ENCODE measurements around the gene CCR9. TPM values are rescaled to one million over a fixed set of nuclear protein-coding genes. Genes with fewer than 3 reads are reported as not detected.
A peak's percentile ranks its signal among the peaks of the same experiment; 100 is the strongest.

The CCR9 gene
- total RNA-seq, 2 experiments from 2014 or later: 0.28 TPM

GRCh38 chr3:45944830-45945620 lies 58.7 kb downstream of the CCR9 start:
- H3K36me3 Mint-ChIP-seq (ENCODE audit: low read depth): peaks cover 89% of the 10 kb centered on the region
- peaks cover 2% of the 10 kb centered on the region for H3K9me3 Mint-ChIP-seq
- CTCF ChIA-PET: interaction anchor here (0.9 to 7.1 kb wide), 2 partner anchors 133 to 424 kb away, joined by 3 to 94 read pairs; no protein-coding TSS in a partner anchor
- H3K27ac Mint-ChIP-seq: peak overlapping the region; percentile 90
- POLR2A ChIA-PET: interaction anchor here (0.7 to 6.6 kb wide), 15 partner anchors 12 to 425 kb away, joined by 3 to 46 read pairs (median 4); partner anchors contain the start of genes CCR5 and FYCO1
- H3K27me3 Mint-ChIP-seq: no peaks in the 10 kb centered on the region
- H3K4me3 Mint-ChIP-seq: peak overlapping the region; percentile 74
- DNase-seq: no peak
- peaks cover 90% of the 10 kb centered on the region for H3K4me1 Mint-ChIP-seq

GRCh38 chr3:45946307-45946706 lies 60.0 kb downstream of the CCR9 start:
- ChIA-PET POLR2A (interaction anchor here (1.0 to 7.8 kb wide), 8 partner anchors 14 to 592 kb away, joined by 3 to 80 read pairs (median 10); partner anchors contain the start of gene FYCO1), CTCF (interaction anchor here (3.4 to 7.1 kb wide), 2 partner anchors 7 to 131 kb away, joined by 10 to 94 read pairs; no protein-coding TSS in a partner anchor)
- peak overlapping the region; percentile 90 for H3K27ac Mint-ChIP-seq
- H3K9me3 Mint-ChIP-seq: peaks cover 2% of the 10 kb centered on the region
- peak overlapping the region; percentile 74 for H3K4me3 Mint-ChIP-seq
- peaks cover 94% of the 10 kb centered on the region for H3K4me1 Mint-ChIP-seq
- H3K27me3 Mint-ChIP-seq: no peaks in the 10 kb centered on the region
- H3K36me3 Mint-ChIP-seq (ENCODE audit: low read depth): peaks cover 85% of the 10 kb centered on the region
- peak; percentile 37 for DNase-seq

GRCh38 chr3:45946875-45947274 lies 60.5 kb downstream of the CCR9 start:
- peaks cover 97% of the 10 kb centered on the region for H3K4me1 Mint-ChIP-seq
- ChIA-PET CTCF (interaction anchor here (3.4 to 7.1 kb wide), 2 partner anchors 8 to 131 kb away, joined by 10 to 94 read pairs; no protein-coding TSS in a partner anchor), POLR2A (interaction anchor here (1.0 to 7.8 kb wide), 8 partner anchors 18 to 592 kb away, joined by 3 to 80 read pairs (median 3); partner anchors contain the start of gene FYCO1)
- H3K27ac Mint-ChIP-seq: peak overlapping the region; percentile 90
- peak overlapping the region; percentile 74 for H3K4me3 Mint-ChIP-seq
- DNase-seq: peak; percentile 42
- H3K36me3 Mint-ChIP-seq (ENCODE audit: low read depth): peaks cover 86% of the 10 kb centered on the region
- peaks cover 2% of the 10 kb centered on the region for H3K9me3 Mint-ChIP-seq
- no peaks in the 10 kb centered on the region for H3K27me3 Mint-ChIP-seq

DNA sequence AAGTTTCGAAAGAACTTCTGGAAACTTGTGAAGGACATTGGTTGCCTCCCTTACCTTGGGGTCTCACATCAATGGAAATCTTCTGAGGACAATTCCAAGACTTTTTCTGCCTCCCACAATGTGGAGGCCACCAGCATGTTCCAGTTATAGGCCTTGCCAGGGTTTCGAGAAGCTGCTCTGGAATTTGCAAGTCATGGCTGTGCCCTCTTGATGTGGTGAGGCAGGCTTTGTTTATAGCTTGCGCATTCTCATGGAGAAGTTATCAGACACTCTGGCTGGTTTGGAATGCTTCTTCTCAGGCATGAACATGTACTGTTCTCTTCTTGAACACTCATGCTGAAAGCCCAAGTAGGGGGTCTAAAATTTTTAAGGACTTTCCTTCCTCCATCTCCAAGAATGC lies 61.0 kb downstream of the CCR9 start:
- no peak for DNase-seq
- ChIA-PET CTCF (interaction anchor here (3.4 to 7.1 kb wide), 2 partner anchors 8 to 130 kb away, joined by 10 to 94 read pairs; no protein-coding TSS in a partner anchor), POLR2A (interaction anchor here (0.7 to 7.8 kb wide), 7 partner anchors 19 to 121 kb away, joined by 3 to 80 read pairs (median 3); partner anchors contain the start of gene FYCO1)
- peaks cover 2% of the 10 kb centered on the region for H3K9me3 Mint-ChIP-seq
- H3K36me3 Mint-ChIP-seq (ENCODE audit: low read depth): peaks cover 86% of the 10 kb centered on the region
- H3K4me3 Mint-ChIP-seq: peak overlapping the region; percentile 59
- peaks cover 95% of the 10 kb centered on the region for H3K4me1 Mint-ChIP-seq
- peak overlapping the region; percentile 90 for H3K27ac Mint-ChIP-seq
- H3K27me3 Mint-ChIP-seq: no peaks in the 10 kb centered on the region

GRCh38 chr3:45948311-45948781 lies 62.0 kb downstream of the CCR9 start:
- peak overlapping the region; percentile 90 for H3K27ac Mint-ChIP-seq

GRCh38 chr3:45948881-45949280 lies 62.5 kb downstream of the CCR9 start:
- Mint-ChIP-seq H3K4me1 (peaks cover 89% of the 10 kb centered on the region), H3K27ac (peak overlapping the region; percentile 90), H3K9me3 (peaks cover 2% of the 10 kb centered on the region), H3K4me3 (peak overlapping the region; percentile 58), H3K36me3 (ENCODE audit: low read depth) (peaks cover 91% of the 10 kb centered on the region), H3K27me3 (no peaks in the 10 kb centered on the region)
- POLR2A ChIA-PET: interaction anchor here (0.6 to 7.8 kb wide), 4 partner anchors 14 to 422 kb away, joined by 3 to 80 read pairs (median 18); partner anchors contain the start of gene FYCO1
- DNase-seq: no peak
- CTCF ChIA-PET: interaction anchor here (3.4 kb wide), 1 partner anchor 10 kb away, joined by 10 read pairs; no protein-coding TSS in a partner anchor

More at GRCh38 chr3:45948311-45948781, 62.0 kb downstream of the CCR9 start:
- Mint-ChIP-seq H3K36me3 (ENCODE audit: low read depth) (peaks cover 90% of the 10 kb centered on the region), H3K4me3 (peak overlapping the region; percentile 58), H3K27me3 (no peaks in the 10 kb centered on the region), H3K9me3 (peaks cover 2% of the 10 kb centered on the region), H3K4me1 (peaks cover 92% of the 10 kb centered on the region)
- ChIA-PET POLR2A (interaction anchor here (0.6 to 7.8 kb wide), 4 partner anchors 15 to 421 kb away, joined by 3 to 80 read pairs (median 3); partner anchors contain the start of gene FYCO1), CTCF (interaction anchor here (3.4 kb wide), 1 partner anchor 9 kb away, joined by 10 read pairs; no protein-coding TSS in a partner anchor)
- no peak for DNase-seq

DNA sequence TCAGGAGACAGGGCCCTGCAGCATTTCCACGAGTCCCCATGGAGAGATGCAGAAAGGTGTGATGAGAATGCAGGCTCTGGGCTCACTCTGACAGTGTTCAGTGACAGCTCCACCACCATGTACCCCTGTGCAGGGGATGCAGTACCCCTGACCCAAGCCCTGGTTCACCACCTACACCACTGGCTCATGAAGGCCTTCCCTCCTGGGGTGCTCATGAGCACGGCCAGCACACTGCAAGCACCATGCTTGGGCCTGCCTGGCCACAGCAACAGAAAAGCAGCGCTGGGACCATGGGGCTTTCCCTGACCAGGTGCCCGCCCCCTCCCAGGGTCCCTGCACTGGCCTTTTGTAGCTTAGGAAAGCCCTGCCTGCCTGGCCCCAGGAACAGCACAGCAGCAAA lies 63.1 kb downstream of the CCR9 start:
- Mint-ChIP-seq H3K4me1 (peaks cover 88% of the 10 kb centered on the region), H3K27me3 (no peaks in the 10 kb centered on the region), H3K4me3 (no peak overlapping the region), H3K27ac (peak overlapping the region; percentile 90), H3K9me3 (peaks cover 2% of the 10 kb centered on the region), H3K36me3 (ENCODE audit: low read depth) (peaks cover 95% of the 10 kb centered on the region)
- DNase-seq: no peak
- ChIA-PET CTCF (interaction anchor here (3.4 kb wide), 1 partner anchor 10 kb away, joined by 10 read pairs; no protein-coding TSS in a partner anchor), POLR2A (interaction anchor here (0.6 to 7.8 kb wide), 5 partner anchors 11 to 422 kb away, joined by 3 to 80 read pairs (median 6); partner anchors contain the start of gene FYCO1)

DNA sequence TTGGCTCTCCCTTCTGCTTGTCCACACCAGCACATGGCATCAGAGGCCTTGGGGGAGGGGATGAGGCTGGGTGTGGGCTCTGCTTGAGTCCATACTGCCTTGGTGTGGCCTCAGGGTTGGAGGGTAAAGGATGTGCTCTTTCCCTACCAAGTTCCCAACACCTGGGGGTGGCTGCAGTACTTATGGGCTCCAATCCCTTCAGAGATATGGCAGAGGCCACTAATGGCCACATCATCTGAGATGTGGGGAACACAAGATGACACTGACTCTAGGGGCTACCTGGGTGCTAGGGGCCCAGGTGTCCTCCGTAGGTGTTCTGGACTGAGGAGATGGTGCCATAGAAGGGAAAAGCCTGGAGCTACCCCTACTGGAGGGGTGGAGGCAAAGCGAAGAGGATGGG lies 63.8 kb downstream of the CCR9 start:
- Mint-ChIP-seq H3K9me3 (peaks cover 2% of the 10 kb centered on the region), H3K4me1 (peaks cover 82% of the 10 kb centered on the region), H3K36me3 (ENCODE audit: low read depth) (peaks cover 95% of the 10 kb centered on the region), H3K27me3 (no peaks in the 10 kb centered on the region), H3K4me3 (no peak overlapping the region), H3K27ac (peak overlapping the region; percentile 90)
- POLR2A ChIA-PET: interaction anchor here (1.0 to 7.8 kb wide), 13 partner anchors 9 to 420 kb away, joined by 4 to 80 read pairs (median 7); partner anchors contain the start of genes CCR5 and FYCO1
- DNase-seq: no peak
- CTCF ChIA-PET: interaction anchor here (0.9 to 4.2 kb wide), 6 partner anchors 11 to 423 kb away, joined by 3 to 28 read pairs (median 12); no protein-coding TSS in a partner anchor

DNA sequence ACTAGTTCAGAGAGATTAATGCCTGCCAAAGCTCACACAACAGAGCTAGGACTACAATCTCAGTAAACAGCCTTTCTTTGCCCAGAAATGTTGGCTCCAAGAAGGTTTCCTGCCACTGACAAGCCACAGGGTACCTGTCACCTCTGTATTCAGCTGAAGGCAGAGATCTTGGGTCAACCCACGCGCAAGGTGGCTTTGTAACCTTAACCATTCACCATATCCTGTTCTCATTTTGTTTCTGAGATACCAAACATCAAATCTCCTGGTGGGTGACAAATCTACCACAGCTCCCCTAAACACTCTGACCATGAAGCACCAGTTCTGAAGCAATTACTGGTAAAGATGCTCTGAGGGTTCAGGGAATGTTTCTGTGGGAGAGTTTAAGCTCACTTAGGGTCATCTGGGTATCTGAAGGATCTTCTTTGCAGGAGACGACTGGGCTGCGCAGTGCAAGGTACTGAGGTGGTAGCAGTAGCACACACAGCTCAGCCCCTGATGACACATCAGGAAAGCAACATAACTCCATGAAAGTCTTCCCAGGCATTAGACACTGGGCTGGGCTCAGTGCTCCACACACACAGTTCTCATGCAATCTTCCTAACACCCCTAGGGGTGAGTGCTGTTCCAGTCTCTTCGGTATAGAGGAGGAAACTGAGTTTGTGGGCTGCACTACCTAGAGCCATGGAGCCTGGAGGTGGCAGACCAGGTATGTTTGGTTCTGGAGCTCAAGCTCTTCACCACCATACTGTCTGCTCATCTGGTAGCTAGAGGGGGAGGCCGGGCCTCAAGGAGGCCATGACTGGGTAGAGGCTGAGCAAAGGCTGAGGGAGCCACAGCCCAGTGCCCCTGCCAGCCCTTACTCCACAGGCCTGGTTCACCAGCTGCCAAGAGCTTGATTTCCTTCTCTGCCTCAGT lies 64.6 kb downstream of the CCR9 start:
- H3K9me3 Mint-ChIP-seq: peaks cover 2% of the 10 kb centered on the region
- peaks cover 76% of the 10 kb centered on the region for H3K4me1 Mint-ChIP-seq
- peaks cover 94% of the 10 kb centered on the region for H3K36me3 Mint-ChIP-seq (ENCODE audit: low read depth)
- peak; percentile 79 for DNase-seq
- ChIA-PET CTCF (interaction anchor here (0.9 to 4.2 kb wide), 7 partner anchors 12 to 422 kb away, joined by 3 to 28 read pairs (median 11); no protein-coding TSS in a partner anchor), POLR2A (interaction anchor here (0.9 to 7.8 kb wide), 17 partner anchors 8 to 421 kb away, joined by 3 to 80 read pairs (median 7); partner anchors contain the start of genes CCR5, CXCR6 and FYCO1)
- no peaks in the 10 kb centered on the region for H3K27me3 Mint-ChIP-seq
- peak overlapping the region; percentile 90 for H3K27ac Mint-ChIP-seq
- H3K4me3 Mint-ChIP-seq: peak overlapping the region; percentile 4

DNA sequence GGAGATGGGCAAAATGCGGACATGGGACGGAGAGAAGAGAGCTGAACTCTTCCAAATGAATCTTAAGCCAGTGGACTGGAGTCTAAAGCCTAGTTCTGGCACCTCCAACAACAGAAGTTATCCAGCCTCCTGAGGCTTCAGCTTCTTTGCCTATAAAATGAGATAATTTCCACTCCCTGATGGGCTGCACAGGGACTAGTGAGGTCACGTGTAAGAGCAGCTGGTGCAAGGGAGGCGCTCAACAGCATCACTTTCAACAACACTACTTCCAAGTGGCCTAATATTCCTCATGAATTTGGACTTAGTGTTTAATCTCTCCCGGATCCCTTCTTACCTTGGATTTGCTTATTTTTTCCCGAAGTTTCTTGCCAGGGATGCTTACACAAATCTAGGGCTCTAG lies 65.6 kb downstream of the CCR9 start:
- Mint-ChIP-seq H3K9me3 (no peaks in the 10 kb centered on the region), H3K36me3 (ENCODE audit: low read depth) (peaks cover 91% of the 10 kb centered on the region), H3K27ac (peak overlapping the region; percentile 90), H3K4me3 (no peak overlapping the region), H3K27me3 (no peaks in the 10 kb centered on the region), H3K4me1 (peaks cover 68% of the 10 kb centered on the region)
- DNase-seq: no peak
- ChIA-PET POLR2A (interaction anchor here (1.0 to 7.8 kb wide), 7 partner anchors 9 to 44 kb away, joined by 3 to 80 read pairs (median 10); partner anchors contain the start of genes CXCR6 and FYCO1), CTCF (interaction anchor here (2.4 to 4.2 kb wide), 2 partner anchors 13 to 42 kb away, joined by 12 to 24 read pairs; no protein-coding TSS in a partner anchor)

DNA sequence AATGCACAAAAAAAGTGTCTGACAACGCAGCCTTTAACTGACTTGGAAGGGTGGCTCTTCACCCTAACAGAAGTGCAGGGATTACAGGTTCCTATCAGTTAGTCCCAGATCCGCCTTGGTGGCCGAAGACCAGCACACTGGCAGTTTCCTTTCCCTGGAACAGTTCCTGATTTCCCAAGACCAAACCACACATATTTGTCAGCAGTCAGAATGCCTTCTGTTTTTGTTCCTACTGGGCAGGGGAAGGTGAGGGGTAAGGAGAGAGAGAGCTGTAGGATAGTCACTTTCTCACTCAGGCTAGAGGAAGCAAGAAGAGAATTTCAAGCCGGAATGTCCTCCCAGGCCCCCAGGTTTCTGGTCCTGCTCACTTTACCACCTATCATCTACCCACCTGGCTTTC lies 66.1 kb downstream of the CCR9 start:
- Mint-ChIP-seq H3K27me3 (no peaks in the 10 kb centered on the region), H3K4me1 (peaks cover 66% of the 10 kb centered on the region), H3K4me3 (no peak overlapping the region), H3K36me3 (ENCODE audit: low read depth) (peaks cover 91% of the 10 kb centered on the region), H3K27ac (peak overlapping the region; percentile 90), H3K9me3 (no peaks in the 10 kb centered on the region)
- ChIA-PET CTCF (interaction anchor here (2.4 to 4.2 kb wide), 2 partner anchors 13 to 42 kb away, joined by 12 to 24 read pairs; no protein-coding TSS in a partner anchor), POLR2A (interaction anchor here (2.3 to 7.8 kb wide), 4 partner anchors 12 to 41 kb away, joined by 10 to 80 read pairs (median 52); partner anchors contain the start of gene FYCO1)
- no peak for DNase-seq
